GM12873 (cell line): ENCODE data around the gene PTPRR.
A peak's percentile ranks its signal among the peaks of the same experiment; 100 is the strongest.

ENCODE experiments used
- TF ChIP-seq, protein P1 (sequence below): IDR thresholded peaks from 2 replicates; pipeline ENCODE4 v1.5.1; 2012; ENCODE audit warnings: low read depth, mild to moderate bottlenecking, moderate library complexity, low read length, control low read depth; ENCODE audit not compliant: insufficient read depth; ENCODE audit errors: missing control alignments

The PTPRR gene

GRCh38 chr12:70732287-70732686 lies 188.3 kb downstream of the PTPRR start:
- TF ChIP-seq, protein P1, sequence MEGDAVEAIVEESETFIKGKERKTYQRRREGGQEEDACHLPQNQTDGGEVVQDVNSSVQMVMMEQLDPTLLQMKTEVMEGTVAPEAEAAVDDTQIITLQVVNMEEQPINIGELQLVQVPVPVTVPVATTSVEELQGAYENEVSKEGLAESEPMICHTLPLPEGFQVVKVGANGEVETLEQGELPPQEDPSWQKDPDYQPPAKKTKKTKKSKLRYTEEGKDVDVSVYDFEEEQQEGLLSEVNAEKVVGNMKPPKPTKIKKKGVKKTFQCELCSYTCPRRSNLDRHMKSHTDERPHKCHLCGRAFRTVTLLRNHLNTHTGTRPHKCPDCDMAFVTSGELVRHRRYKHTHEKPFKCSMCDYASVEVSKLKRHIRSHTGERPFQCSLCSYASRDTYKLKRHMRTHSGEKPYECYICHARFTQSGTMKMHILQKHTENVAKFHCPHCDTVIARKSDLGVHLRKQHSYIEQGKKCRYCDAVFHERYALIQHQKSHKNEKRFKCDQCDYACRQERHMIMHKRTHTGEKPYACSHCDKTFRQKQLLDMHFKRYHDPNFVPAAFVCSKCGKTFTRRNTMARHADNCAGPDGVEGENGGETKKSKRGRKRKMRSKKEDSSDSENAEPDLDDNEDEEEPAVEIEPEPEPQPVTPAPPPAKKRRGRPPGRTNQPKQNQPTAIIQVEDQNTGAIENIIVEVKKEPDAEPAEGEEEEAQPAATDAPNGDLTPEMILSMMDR = no peak

DNA sequence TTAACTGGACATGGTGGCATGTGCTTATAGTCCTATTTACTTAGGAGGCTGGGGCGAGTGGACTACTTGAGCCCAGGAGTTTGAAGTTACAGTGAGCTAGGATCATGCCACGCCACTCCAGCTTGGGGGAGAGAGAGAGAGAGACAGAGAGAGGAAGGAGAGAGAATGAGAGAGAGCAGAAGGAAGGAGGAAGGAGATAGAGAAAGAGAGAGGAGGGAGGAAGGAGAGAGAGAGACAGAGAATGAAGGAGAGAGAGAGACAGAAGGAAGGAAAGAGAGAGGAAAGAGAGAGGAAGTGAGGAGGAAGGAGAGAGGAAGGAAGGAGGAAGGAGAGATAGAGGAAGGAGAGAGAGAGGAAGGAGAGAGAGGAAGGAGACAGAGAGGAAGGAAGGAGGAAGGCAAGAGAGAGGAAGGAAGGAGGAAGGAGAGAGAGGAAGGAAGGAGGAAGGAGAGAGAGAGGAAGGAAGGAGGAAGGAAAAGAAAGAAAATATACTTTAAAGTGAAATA lies 189.8 kb downstream of the PTPRR start:
- TF ChIP-seq, protein P1 = no peak

GRCh38 chr12:70724444-70724843 lies 196.1 kb downstream of the PTPRR start:
- TF ChIP-seq, protein P1 = peak; percentile 38

GRCh38 chr12:70722584-70723343 lies 197.8 kb downstream of the PTPRR start:
- TF ChIP-seq, protein P1 = no peak

- TF ChIP-seq, protein P1 = no peak
Measured at GRCh38 chr12:70721656-70722357, 198.7 kb downstream of the PTPRR start.

- TF ChIP-seq, protein P1 = no peak
Measured at GRCh38 chr12:70721216-70721615, 199.3 kb downstream of the PTPRR start.

GRCh38 chr12:70719672-70720420 lies 200.7 kb downstream of the PTPRR start:
- TF ChIP-seq, protein P1 = peak; percentile 83
